Body of pancreas (tissue), 4 donors: ENCODE data around the gene BRPF3. TPM values are rescaled to one million over a fixed set of nuclear protein-coding genes. Genes with fewer than 3 reads are reported as not detected.

Experiments
- ATAC-seq: fragments of 150-250 bp; one replicate; pipeline ENCODE4 v1.9.1; 2016
- DNase-seq, 4 donors: peaks; one replicate each; pipeline ENCODE4 v3.0.0-alpha.2; 2019
- H3K27ac ChIP-seq, 4 donors: fragments of 200-600 bp; sonication (generic); 1 replicate in 3 of 4; 2 replicates in 1 of 4; pipeline versions ENCODE4 v1.5.1 to v1.6.1; 2016 to 2019; ENCODE audit warnings: mild to moderate bottlenecking in 1 of 4, mixed read lengths in 1 of 4, moderate library complexity in 1 of 4
- H3K27me3 ChIP-seq, 2 donors: fragments of 200-600 bp; sonication (generic); one replicate each; pipeline ENCODE4 v1.6.0; 2016; ENCODE audit warnings: mild to moderate bottlenecking in 1 of 2
- H3K36me3 ChIP-seq, 2 donors: fragments of 200-600 bp; sonication (generic); replicated peaks in 1 of 2; 2 replicates each; pipeline ENCODE4 v1.5.1; 2016; ENCODE audit warnings: low read depth in 2 of 2; ENCODE audit not compliant: insufficient read depth in 1 of 2
- H3K4me1 ChIP-seq: fragments of 200-600 bp; sonication (generic); one replicate; pipeline ENCODE4 v1.6.0; 2016
- H3K4me3 ChIP-seq, 2 donors: fragments of 200-600 bp; sonication (generic); 1 replicate in 1 of 2; 2 replicates in 1 of 2; pipeline ENCODE4 v1.5.1; 2016 to 2019
- H3K9me3 ChIP-seq, 3 donors: fragments of 200-600 bp; sonication (generic); 1 replicate in 2 of 3; 2 replicates in 1 of 3; pipeline ENCODE4 v1.5.1; 2016
- CTCF ChIP-seq, 7 experiments: fragments of 450-650 bp in 4 of 7; fragments of 200-600 bp in 3 of 7; sonication (generic) in 3 of 7; IDR thresholded peaks; one replicate each; pipeline ENCODE4 v1.5.1; 2016 to 2019; ENCODE audit warnings: antibody characterized with exemption in 7 of 7
- POLR2A ChIP-seq, 3 donors: fragments of 450-650 bp; IDR thresholded peaks; one replicate each; pipeline ENCODE4 v1.6.1; 2016; ENCODE audit warnings: antibody characterized with exemption in 3 of 3, mild to moderate bottlenecking in 2 of 3
- WGBS, 2 donors: methylation state at CpG; one replicate each; pipeline ENCODE4 v1.1.5; 2017; 5-methylcytosine and 5-hydroxymethylcytosine counted together
- intact Hi-C: fragments of 100-400 bp; cut with DNase I; formaldehyde crosslinking; loops from one replicate; pipeline ENCODE4 v1.15.1; 2023
- total RNA-seq, 2 donors: library from RNA; depleted of rRNA; stranded (reverse); fragments of >200 nt; gene quantifications; one replicate each; pipeline ENCODE4 v1.1.0, GENCODE V29; 2016

BRPF3 gene
- total RNA-seq, result 10 to 100 TPM; 24.9 to 27.0 TPM

- H3K27me3 ChIP-seq, result no peaks in the 10 kb centered on the region
- intact Hi-C loops, result loop anchor here (10.0 kb wide), 1 partner anchor 71 kb away; no protein-coding TSS in a partner anchor
- WGBS, 2 donors, result 0 to 2% methylated on average over 3 to 73 of the region's 79 CpGs
- H3K4me3 ChIP-seq, result peak within 1 kb of the TSS; percentile 66 to 82
- H3K36me3 ChIP-seq, result peaks cover 0 to 8% of the 10 kb centered on the region in 2 donors
- H3K27ac ChIP-seq, result peak within 1 kb of the TSS; percentile 92 to 99 (median 98)
- DNase-seq, result peak; percentile 81 to 85 (median 83)
- no peaks in the 10 kb centered on the region for H3K9me3 ChIP-seq
- peak; percentile 82 for ATAC-seq
- peak; percentile 19 to 94 (median 67) for TF ChIP-seq CTCF (IDR thresholded peaks at IDR 0.05)
- peak in 2 of 3 donors; percentile 36 to 56 for TF ChIP-seq POLR2A (IDR thresholded peaks at IDR 0.05)
- H3K4me1 ChIP-seq, result peaks cover 10% of the 10 kb centered on the region
These were observed at the start of gene BRPF3 for GRCh38 chr6:36196113-36196879. TSS of gene BRPF3 (plus strand) at chr6:36196744. CDS start at chr6:36200323, 3,579 bp downstream.

GRCh38 chr6:36147294-36147693 lies 49.2 kb upstream of the BRPF3 start:
- H3K9me3 ChIP-seq, result no peaks in the 10 kb centered on the region
- H3K4me1 ChIP-seq, result no peaks in the 10 kb centered on the region
- intact Hi-C loops, result no loop called here
- no peak for DNase-seq
- H3K36me3 ChIP-seq, result no peaks in the 10 kb centered on the region
- 84 to 95% methylated on average over 3 of the region's 3 CpGs for WGBS, 2 donors
- TF ChIP-seq POLR2A (IDR thresholded peaks at IDR 0.05) (no peak), CTCF (IDR thresholded peaks at IDR 0.05) (no peak)
- no peaks in the 10 kb centered on the region for H3K27me3 ChIP-seq
- ATAC-seq, result no peak
- H3K4me3 ChIP-seq, result no peak overlapping the region
- no peak overlapping the region for H3K27ac ChIP-seq

GRCh38 chr6:36149476-36149875 lies 47.1 kb upstream of the BRPF3 start:
- DNase-seq, result no peak
- Histone ChIP-seq H3K36me3 (no peaks in the 10 kb centered on the region), H3K4me1 (no peaks in the 10 kb centered on the region), H3K9me3 (no peaks in the 10 kb centered on the region), H3K4me3 (no peak overlapping the region), H3K27me3 (no peaks in the 10 kb centered on the region), H3K27ac (no peak overlapping the region)
- ATAC-seq, result no peak
- intact Hi-C loops, result no loop called here
- no peak for TF ChIP-seq POLR2A (IDR thresholded peaks at IDR 0.05)
- no peak for TF ChIP-seq CTCF (IDR thresholded peaks at IDR 0.05)

GRCh38 chr6:36150283-36150682 lies 46.3 kb upstream of the BRPF3 start:
- Histone ChIP-seq H3K4me1 (no peaks in the 10 kb centered on the region), H3K9me3 (no peaks in the 10 kb centered on the region), H3K4me3 (no peak overlapping the region), H3K27ac (no peak overlapping the region), H3K36me3 (no peaks in the 10 kb centered on the region), H3K27me3 (no peaks in the 10 kb centered on the region)
- no peak for DNase-seq
- intact Hi-C loops, result no loop called here
- 53 to 67% methylated on average over 3 of the region's 3 CpGs for WGBS, 2 donors
- no peak for ATAC-seq
- no peak for TF ChIP-seq POLR2A (IDR thresholded peaks at IDR 0.05)
- no peak for TF ChIP-seq CTCF (IDR thresholded peaks at IDR 0.05)

GRCh38 chr6:36154286-36154685 lies 42.3 kb upstream of the BRPF3 start:
- no peaks in the 10 kb centered on the region for H3K27me3 ChIP-seq
- H3K36me3 ChIP-seq, result no peaks in the 10 kb centered on the region
- H3K4me3 ChIP-seq, result no peak overlapping the region
- TF ChIP-seq POLR2A (IDR thresholded peaks at IDR 0.05), result no peak
- no peak for TF ChIP-seq CTCF (IDR thresholded peaks at IDR 0.05)
- no peaks in the 10 kb centered on the region for H3K4me1 ChIP-seq
- 92 to 96% methylated on average over 2 of the region's 2 CpGs for WGBS, 2 donors
- ATAC-seq, result no peak
- H3K27ac ChIP-seq, result no peak overlapping the region
- DNase-seq, result no peak
- no peaks in the 10 kb centered on the region for H3K9me3 ChIP-seq
- intact Hi-C loops, result no loop called here
